COLO668 (cell line): ENCODE data around the gene CCL8.
"Not testable (repeated sequence)": the region's sequence is repeated elsewhere in the genome, so short reads cannot be mapped to it uniquely, and the experiment has no call there.

Experiments used
- DNase-seq: peaks from one replicate; lab custom pipeline; 2025; ENCODE audit not compliant: unreplicated experiment; lab: John Stamatoyannopoulos, UW

Gene CCL8

GRCh38 chr17:34313164-34313563 lies 6.1 kb upstream of the CCL8 start:
- DNase-seq, result no peak

GRCh38 chr17:34314279-34314678 lies 5.0 kb upstream of the CCL8 start:
- DNase-seq, result no peak

DNA sequence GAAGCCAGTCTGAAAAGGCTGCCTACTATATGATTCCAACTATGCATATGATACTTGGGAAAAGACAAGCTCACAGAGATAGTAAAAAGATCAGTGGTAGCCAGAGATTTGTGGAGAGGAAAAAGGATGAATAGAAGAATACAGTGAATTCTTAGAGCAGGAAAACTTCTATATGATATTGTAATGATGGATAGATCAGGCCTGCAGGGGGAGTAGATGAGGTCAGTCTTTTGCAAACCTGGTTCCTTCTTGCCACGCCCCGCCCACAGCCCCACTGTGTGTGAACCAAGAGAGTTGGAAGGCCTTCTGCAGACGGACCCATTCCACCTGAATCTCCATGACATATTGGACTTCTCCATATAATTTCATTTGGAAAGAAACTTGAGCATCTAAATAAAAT lies 761 bp upstream of the CCL8 start:
- DNase-seq, result no peak

- no peak for DNase-seq
These were observed 2.7 kb downstream of the CCL8 start for GRCh38 chr17:34321964-34322363.

DNA sequence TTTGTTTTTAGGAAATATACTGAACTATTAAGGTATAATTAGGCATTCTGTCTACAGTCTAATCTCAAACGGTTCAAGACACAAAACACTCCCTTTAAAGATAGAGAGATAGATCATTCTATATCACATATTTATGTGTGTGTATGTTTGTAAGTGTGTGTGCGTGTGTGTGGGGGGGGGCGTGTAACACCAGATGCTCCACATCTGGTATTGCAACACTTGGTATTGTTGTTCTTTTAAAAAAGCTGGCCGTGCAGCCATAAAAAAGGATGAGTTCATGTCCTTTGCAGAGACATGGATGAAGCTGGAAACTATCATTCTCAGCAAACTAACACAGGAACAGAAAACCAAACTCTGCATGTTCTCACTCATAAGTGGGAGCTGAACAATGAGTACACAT lies 8.3 kb downstream of the CCL8 start:
- not testable (repeated sequence) for DNase-seq

- no peak for DNase-seq
These were observed 18.5 kb downstream of the CCL8 start for GRCh38 chr17:34337701-34338100.

DNA sequence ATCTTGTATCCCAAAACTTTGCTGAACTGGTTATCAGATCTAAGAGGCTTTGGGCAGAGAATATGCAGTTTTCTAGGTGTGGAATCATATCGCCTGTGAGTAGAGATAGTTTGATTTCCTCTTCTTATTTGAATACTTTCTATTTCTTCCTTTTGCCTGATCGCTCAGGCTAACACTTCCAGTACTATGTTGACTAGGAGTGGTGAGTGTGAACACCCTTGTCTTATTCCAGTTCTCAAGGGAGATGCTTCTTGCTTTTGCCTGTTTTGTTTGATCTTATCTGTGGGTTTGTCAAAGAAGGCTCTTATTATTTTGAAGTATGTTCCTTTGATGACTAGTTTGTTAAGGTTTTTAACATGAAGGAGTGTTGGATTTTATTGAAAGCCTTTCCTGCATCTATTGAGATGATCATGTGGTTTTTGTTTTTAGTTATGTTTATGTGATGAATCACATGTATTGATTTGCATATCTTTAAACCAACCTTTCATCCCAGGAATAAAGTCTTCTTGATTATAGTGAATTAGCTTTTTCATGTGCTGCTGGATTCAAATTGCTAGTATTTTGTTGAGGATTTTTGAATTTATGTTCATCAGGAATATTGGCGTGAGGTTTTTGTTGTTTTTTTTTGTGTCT lies 20.0 kb downstream of the CCL8 start:
- no peak for DNase-seq

- no peak for DNase-seq
These were observed 22.7 kb downstream of the CCL8 start for GRCh38 chr17:34341916-34342315.

- no peak for DNase-seq
These were observed 27.8 kb downstream of the CCL8 start for GRCh38 chr17:34347063-34347462.

- DNase-seq, result no peak
These were observed 30.5 kb downstream of the CCL8 start for GRCh38 chr17:34349751-34350150.

- DNase-seq, result no peak
These were observed 31.9 kb downstream of the CCL8 start for GRCh38 chr17:34351096-34351495.

DNA sequence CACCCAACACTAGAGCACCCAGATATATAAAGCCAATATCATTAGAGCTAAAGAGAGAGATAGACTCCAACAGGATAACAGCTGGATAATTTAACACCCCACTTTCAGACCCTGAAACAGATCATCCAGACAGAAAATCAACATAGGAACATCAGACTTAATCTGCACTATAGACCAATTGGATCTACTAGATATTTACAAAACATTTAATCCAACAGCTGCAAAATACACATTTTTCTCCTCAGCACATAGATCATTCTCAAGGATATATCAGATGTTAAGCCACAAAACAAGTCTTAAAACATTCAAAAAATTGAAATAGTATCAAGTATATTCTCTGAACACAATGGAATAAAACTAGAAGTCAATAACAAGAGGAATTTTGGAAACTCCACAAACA lies 33.0 kb downstream of the CCL8 start:
- DNase-seq, result no peak

DNA sequence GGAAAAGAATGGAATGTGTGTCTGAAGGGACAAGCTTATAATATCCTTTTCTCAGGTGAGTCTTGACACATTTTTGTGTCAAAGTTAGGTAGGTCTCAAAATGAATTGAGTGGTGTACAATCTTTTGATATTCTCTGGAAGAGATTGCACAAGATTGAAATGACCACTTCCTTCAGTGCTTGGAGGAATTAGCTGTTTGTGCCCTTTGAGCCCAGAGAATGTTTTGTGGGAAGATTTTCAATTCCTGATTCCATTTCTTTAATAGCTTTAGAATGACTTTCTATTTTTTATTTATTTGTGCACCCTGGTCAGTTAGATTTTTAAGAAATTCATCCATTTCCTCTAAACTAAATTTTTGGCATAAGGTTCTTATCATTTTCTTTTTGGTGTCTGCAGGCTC lies 35.4 kb downstream of the CCL8 start:
- no peak for DNase-seq

DNA sequence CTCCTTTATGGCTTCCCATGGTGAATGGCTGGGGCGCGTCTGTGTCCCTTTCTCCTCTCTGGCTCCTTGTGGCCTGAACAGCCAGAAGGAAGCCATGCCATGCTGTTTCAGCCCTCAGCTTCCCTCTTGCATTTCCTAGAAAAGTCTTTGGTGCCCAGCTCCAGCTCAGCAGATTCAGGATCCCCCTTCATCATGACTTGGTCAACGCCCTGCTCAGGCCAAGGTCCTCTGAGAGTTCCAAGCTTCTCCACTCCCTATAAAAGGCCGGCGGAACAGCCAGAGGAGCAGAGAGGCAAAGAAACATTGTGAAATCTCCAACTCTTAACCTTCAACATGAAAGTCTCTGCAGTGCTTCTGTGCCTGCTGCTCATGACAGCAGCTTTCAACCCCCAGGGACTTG lies 37.0 kb downstream of the CCL8 start, which contains the start of gene CCL13:
CCL13 (plus strand) TSS at position 287 of the 400 bp plus-strand sequence; CDS start at position 334, 47 bp downstream.
- DNase-seq, result no peak

DNA sequence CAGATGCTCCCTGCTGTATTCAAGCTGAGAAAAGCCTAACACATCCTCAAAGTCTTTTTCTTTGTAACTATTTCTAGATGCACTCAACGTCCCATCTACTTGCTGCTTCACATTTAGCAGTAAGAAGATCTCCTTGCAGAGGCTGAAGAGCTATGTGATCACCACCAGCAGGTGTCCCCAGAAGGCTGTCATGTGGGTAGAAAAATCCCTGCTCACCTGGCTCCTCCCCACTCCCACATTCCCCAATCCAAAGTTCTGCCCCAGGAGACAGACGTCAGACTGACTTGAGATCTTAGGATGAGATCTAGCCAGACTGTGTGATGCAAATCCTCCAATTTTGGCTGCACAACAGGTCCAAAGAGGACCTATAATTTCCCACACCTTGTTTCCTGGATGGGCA lies 38.2 kb downstream of the CCL8 start:
- DNase-seq, result no peak

GRCh38 chr17:34358631-34359030 lies 39.4 kb downstream of the CCL8 start:
- DNase-seq, result no peak

DNA sequence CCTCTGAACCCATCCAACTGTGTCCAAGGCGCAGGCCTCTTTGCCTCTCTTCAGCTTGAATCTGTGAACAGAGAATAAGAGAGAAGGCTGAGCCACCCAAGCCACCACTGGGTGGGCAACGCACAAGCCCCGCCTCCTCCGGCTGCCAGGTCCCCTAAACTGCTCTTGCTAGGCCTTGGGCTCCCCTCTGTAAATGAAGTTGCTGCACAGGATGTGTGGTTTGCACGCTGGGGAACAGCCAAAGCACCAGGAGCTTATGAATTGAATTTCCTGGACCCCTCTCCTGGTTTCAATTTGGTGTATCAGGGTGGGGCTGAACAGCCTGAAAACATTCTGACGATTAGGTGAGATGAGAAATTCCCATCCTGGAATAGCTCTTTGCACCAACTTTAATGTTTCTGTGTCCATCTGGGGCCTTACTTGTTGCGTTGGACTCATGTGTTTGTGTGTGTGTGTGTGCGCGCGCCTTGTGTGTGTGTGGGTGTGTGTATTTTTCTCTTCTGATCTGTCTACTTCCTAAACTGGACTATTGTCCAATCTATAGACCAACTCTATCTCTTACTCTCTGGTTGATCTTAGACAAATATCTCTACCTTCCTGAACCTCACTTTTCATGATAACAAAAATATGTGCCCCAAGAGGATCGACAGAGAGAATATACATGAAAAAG lies 41.5 kb downstream of the CCL8 start:
- no peak for DNase-seq

GRCh38 chr17:34361478-34362061 lies 42.3 kb downstream of the CCL8 start:
- peak; percentile 47 for DNase-seq

DNA sequence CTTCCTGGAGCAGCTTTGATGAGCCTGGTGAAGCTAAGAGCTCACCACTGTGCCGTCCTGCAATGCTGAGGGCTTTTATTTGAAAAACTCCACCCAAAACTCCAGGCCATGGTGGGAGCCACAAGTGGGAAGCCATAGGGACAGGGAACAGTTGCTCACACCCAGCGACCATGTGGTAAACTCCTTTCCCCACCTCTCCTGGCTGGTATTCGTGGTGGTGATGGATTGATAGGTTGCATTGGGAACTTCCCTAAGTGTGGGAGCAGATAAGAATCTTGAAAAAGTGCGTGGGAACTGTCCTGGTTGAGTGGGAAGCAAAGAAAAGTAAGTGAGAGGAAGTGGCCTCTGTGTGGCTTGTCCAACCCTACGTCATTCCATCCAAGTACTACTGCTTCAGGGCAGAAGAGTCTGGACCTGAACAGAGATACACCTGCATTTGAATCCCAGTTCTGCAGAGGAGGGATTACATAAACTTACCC lies 44.0 kb downstream of the CCL8 start, which contains the start of gene CCL1:
CCL1 (minus strand) TSS at position 51 of the 479 bp plus-strand sequence. CDS start 72 bp downstream, outside the sequence.
- no peak for DNase-seq

- no peak for DNase-seq
These were observed 45.5 kb downstream of the CCL8 start for GRCh38 chr17:34364751-34365150.

GRCh38 chr17:34365340-34365739 lies 46.1 kb downstream of the CCL8 start:
- DNase-seq, result no peak

GRCh38 chr17:34366010-34366409 lies 46.8 kb downstream of the CCL8 start:
- DNase-seq, result no peak
